ENCODE data around the gene COMMD9.

The COMMD9 gene

GRCh38 chr11:36222831-36223635 lies 66.2 kb downstream of the COMMD9 start:
- no peak for DNase-seq (ENCODE audit: low spot score)

All from RKO (cell line).